Stimulated activated CD4-positive, alpha-beta T cell treated with anti-CD3 and anti-CD28 coated beads, Interleukin-1b, Interleukin-23, amount 100 ng/mL, for 48 hours (primary cell): ENCODE measurements around the gene LIMCH1.

ENCODE experiments used
- DNase-seq: peaks from one replicate; pipeline ENCODE4 v3.0.0-alpha.2; 2020

LIMCH1 gene

GRCh38 chr4:41532882-41533281 lies 5.1 kb upstream of the LIMCH1 start:
- no peak for DNase-seq

- DNase-seq, result no peak
Observed at GRCh38 chr4:41533680-41534079, 4.3 kb upstream of the LIMCH1 start.

GRCh38 chr4:41534404-41534803 lies 3.6 kb upstream of the LIMCH1 start:
- no peak for DNase-seq

GRCh38 chr4:41535911-41536371 lies 2.0 kb upstream of the LIMCH1 start:
- DNase-seq, result no peak

GRCh38 chr4:41537292-41537890 lies 566 bp upstream of the LIMCH1 start:
- DNase-seq, result no peak

- DNase-seq, result no peak
Observed at GRCh38 chr4:41538887-41539498, 1.0 kb downstream of the LIMCH1 start.

GRCh38 chr4:41539711-41540110 lies 1.8 kb downstream of the LIMCH1 start:
- DNase-seq, result no peak

- no peak for DNase-seq
Observed at GRCh38 chr4:41540687-41541086, 2.7 kb downstream of the LIMCH1 start.

GRCh38 chr4:41541687-41542094 lies 3.7 kb downstream of the LIMCH1 start:
- DNase-seq, result no peak

GRCh38 chr4:41542526-41543275 lies 4.7 kb downstream of the LIMCH1 start:
- DNase-seq, result no peak

GRCh38 chr4:41545238-41545637 lies 7.3 kb downstream of the LIMCH1 start:
- no peak for DNase-seq

GRCh38 chr4:41546638-41547037 lies 8.7 kb downstream of the LIMCH1 start:
- no peak for DNase-seq

- DNase-seq, result no peak
Observed at GRCh38 chr4:41548305-41548880, 10.4 kb downstream of the LIMCH1 start.

- DNase-seq, result no peak
Observed at GRCh38 chr4:41549478-41549877, 11.5 kb downstream of the LIMCH1 start.

GRCh38 chr4:41550308-41550707 lies 12.4 kb downstream of the LIMCH1 start:
- DNase-seq, result no peak

- DNase-seq, result no peak
Observed at GRCh38 chr4:41551536-41551935, 13.6 kb downstream of the LIMCH1 start.

GRCh38 chr4:41554905-41555304 lies 16.9 kb downstream of the LIMCH1 start:
- DNase-seq, result no peak

GRCh38 chr4:41556526-41556925 lies 18.6 kb downstream of the LIMCH1 start:
- no peak for DNase-seq

- DNase-seq, result no peak
Observed at GRCh38 chr4:41559940-41560516, 22.1 kb downstream of the LIMCH1 start.

- no peak for DNase-seq
Observed at GRCh38 chr4:41561244-41561643, 23.3 kb downstream of the LIMCH1 start.

GRCh38 chr4:41567186-41567585 lies 29.2 kb downstream of the LIMCH1 start:
- no peak for DNase-seq

- DNase-seq, result no peak
Observed at GRCh38 chr4:41568363-41568762, 30.4 kb downstream of the LIMCH1 start.

GRCh38 chr4:41569961-41570360 lies 32.0 kb downstream of the LIMCH1 start:
- DNase-seq, result no peak
